ENCODE data around the gene BBC3.

GRCh38 chr19:47275791-47276461, 44.9 kb upstream of the BBC3 start:
- TF ChIP-seq POLR2A (IDR thresholded peaks at IDR 0.05) (no peak), CTCF (IDR thresholded peaks at IDR 0.05) (no peak)

Data from ovary (tissue), 3 donors.